IPS DF 6.9 (cell line): Measurements from ENCODE around the gene CSRP1.
"Not testable (repeated sequence)": the region's sequence is repeated elsewhere in the genome, so short reads cannot be mapped to it uniquely, and the experiment has no call there.

Experiments used
- DNase-seq: peaks from one replicate; pipeline ENCODE4 v3.0.0-alpha.2; 2013; ENCODE audit warnings: low read depth, low spot score
- H3K27ac ChIP-seq: one replicate; pipeline ENCODE4 v1.5.1; 2013; ENCODE audit warnings: low read length, control low read depth
- H3K27me3 ChIP-seq: 2 replicates; pipeline ENCODE4 v1.6.1; 2013; ENCODE audit warnings: mild to moderate bottlenecking, low read length; ENCODE audit not compliant: control insufficient read depth, insufficient read depth
- H3K36me3 ChIP-seq: 2 replicates; pipeline ENCODE4 v1.6.1; 2013; ENCODE audit warnings: low read length; ENCODE audit not compliant: control insufficient read depth, insufficient read depth
- H3K4me1 ChIP-seq: 2 replicates; pipeline ENCODE4 v1.6.1; 2013; ENCODE audit warnings: low read length; ENCODE audit not compliant: control insufficient read depth, insufficient read depth
- H3K4me3 ChIP-seq: 2 replicates; pipeline ENCODE4 v1.5.1; 2013; ENCODE audit warnings: mild to moderate bottlenecking, low read length
- H3K9me3 ChIP-seq: 2 replicates; pipeline ENCODE4 v1.6.1; 2013; ENCODE audit warnings: low read length, inconsistent platforms; ENCODE audit not compliant: control insufficient read depth, insufficient read depth
- WGBS: extraction: QIAGEN DNeasy Blood & Tissue Kit; methylation state at CpG from one replicate; pipeline ENCODE4 v1.1.7; 2013; ENCODE audit warnings: mixed read lengths, missing lambda C conversion rate; ENCODE audit not compliant: insufficient read length, insufficient coverage; 5-methylcytosine and 5-hydroxymethylcytosine counted together

The CSRP1 gene

DNA sequence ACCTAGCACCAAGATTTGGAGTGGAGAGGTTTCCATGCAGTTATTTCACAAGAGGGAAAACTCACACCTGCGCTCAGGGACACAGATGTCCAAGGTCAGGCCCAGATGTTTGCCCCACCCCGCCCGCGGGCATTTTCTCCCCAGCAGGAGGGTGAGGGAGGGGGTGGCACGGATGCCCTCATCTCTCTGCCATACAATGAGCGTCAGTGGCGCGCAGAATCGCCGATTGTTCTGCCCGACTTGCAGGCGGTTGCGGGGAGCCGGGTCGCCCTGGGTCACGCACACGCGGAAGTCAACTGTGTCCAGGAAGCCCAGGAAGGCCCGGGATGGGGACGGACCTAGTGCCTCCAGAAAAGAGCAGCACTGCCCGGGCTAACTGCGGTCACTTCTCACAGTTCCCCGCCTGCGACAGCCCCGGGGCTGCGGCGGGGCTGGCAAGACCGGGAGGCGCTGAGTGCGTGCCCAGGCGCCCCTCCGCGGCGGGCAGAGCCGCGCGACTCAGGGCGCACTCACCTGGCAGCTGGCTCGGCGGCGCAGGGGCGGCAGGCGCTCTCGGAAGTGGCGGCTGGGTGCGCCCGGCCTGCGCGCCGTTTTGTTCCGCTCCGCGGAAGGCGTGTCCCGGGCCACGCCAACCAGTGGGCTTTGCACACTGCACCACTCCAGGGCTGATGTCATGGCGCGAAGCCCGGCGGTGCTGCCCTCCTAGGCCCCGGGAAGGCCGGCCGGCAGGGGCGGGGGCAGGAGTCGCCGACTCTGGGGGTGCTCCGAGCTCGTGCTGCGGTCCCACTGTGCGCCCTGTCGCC is at the start of gene CSRP1:
TSS of gene CSRP1 (minus strand) at position 567 of the 803 bp plus-strand sequence. CDS start 10,820 bp downstream, outside the sequence.
- Histone ChIP-seq H3K27ac (no peak within 1 kb of the TSS), H3K4me3 (peak within 1 kb of the TSS; percentile 59; the same call in 1 of the 2 replicates), H3K9me3 (no peaks in the 10 kb centered on the region), H3K27me3 (peaks cover 3% of the 10 kb centered on the region; the same call in 1 of the 2 replicates), H3K36me3 (no peaks in the 10 kb centered on the region; the same call in 1 of the 2 replicates), H3K4me1 (peaks cover 8% of the 10 kb centered on the region)
- WGBS, result no CpG with 5 or more reads among the region's 71 CpGs
- no peak for DNase-seq

GRCh38 chr1:201555593-201555945 is 48.6 kb upstream of the CSRP1 start:
- no CpG with 5 or more reads among the region's 9 CpGs for WGBS
- Histone ChIP-seq H3K27me3 (no peaks in the 10 kb centered on the region), H3K27ac (no peak overlapping the region), H3K9me3 (no peaks in the 10 kb centered on the region), H3K4me3 (no peak overlapping the region), H3K36me3 (no peaks in the 10 kb centered on the region), H3K4me1 (peaks cover 2% of the 10 kb centered on the region; the same call in 1 of the 2 replicates)
- no peak for DNase-seq

GRCh38 chr1:201554789-201555592 is 48.1 kb upstream of the CSRP1 start:
- H3K4me1 ChIP-seq, result peaks cover 2% of the 10 kb centered on the region; the same call in 1 of the 2 replicates
- WGBS, result no CpG with 5 or more reads among the region's 7 CpGs
- no peak for DNase-seq

DNA sequence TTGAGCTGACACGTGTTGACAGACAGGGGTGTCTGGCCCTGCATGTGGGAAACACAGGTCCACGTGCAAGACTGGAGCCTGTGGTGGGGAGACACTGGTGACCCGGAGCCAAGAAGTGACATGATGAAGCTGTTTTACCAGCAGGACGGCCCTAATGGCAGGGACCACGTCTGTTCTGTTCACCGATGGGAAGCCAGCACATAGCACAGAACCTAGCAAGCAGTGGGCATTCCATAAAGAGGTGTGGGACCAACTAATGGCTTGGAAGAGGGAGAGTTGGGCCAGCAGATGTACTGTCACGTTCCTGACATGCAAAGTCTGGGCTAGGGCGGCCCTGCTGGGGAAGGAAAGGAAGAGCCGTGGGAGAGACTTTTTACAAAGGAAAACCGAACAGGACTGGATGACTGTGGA is 47.3 kb upstream of the CSRP1 start:
- peaks cover 1% of the 10 kb centered on the region; the same call in 1 of the 2 replicates for H3K4me1 ChIP-seq
- no CpG with 5 or more reads among the region's 10 CpGs for WGBS
- no peak for DNase-seq
- H3K36me3 ChIP-seq, result no peaks in the 10 kb centered on the region
- no peaks in the 10 kb centered on the region for H3K27me3 ChIP-seq
- no peaks in the 10 kb centered on the region for H3K9me3 ChIP-seq
- no peak overlapping the region for H3K27ac ChIP-seq
- H3K4me3 ChIP-seq, result no peak overlapping the region

More at GRCh38 chr1:201554789-201555592, 48.1 kb upstream of the CSRP1 start:
- Histone ChIP-seq H3K27ac (no peak overlapping the region), H3K36me3 (no peaks in the 10 kb centered on the region), H3K27me3 (no peaks in the 10 kb centered on the region), H3K4me3 (no peak overlapping the region), H3K9me3 (no peaks in the 10 kb centered on the region)

DNA sequence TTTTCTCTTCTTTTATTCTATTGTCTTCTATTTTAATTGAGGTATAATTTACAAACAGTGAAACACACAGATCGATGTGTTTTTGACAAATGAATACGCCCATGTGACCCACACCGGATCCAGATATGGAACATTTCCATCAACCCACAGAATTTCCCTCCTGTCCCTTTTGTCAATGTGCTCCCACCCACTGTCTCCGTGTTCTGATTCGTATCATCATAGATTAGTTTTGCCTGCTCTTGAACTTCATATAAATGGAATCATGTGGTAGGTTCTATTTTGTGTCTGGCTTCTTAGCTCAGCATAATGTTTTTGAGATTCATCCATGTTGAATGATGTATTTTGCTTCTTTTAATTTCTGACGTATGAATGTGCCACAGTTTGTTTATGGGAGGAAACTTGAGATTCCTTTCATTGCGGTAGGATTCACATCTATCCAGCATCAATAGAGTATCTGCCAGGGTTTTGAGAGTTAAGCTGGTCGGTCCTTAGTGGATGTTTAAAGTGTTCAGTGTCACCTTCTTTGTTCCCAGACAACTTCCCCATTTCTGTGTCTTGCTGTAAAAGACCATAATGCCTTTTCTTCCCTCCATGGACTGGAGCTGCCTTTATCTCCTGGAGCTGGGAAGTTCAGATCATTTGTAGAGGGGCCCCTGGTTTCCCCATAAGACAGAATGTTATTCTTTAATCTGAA is 46.7 kb upstream of the CSRP1 start:
- Histone ChIP-seq H3K36me3 (no peaks in the 10 kb centered on the region), H3K4me1 (peaks cover 1% of the 10 kb centered on the region; the same call in 1 of the 2 replicates), H3K4me3 (no peak overlapping the region), H3K27me3 (no peaks in the 10 kb centered on the region), H3K9me3 (no peaks in the 10 kb centered on the region), H3K27ac (no peak overlapping the region)
- no CpG with 5 or more reads among the region's 8 CpGs for WGBS
- no peak for DNase-seq

DNA sequence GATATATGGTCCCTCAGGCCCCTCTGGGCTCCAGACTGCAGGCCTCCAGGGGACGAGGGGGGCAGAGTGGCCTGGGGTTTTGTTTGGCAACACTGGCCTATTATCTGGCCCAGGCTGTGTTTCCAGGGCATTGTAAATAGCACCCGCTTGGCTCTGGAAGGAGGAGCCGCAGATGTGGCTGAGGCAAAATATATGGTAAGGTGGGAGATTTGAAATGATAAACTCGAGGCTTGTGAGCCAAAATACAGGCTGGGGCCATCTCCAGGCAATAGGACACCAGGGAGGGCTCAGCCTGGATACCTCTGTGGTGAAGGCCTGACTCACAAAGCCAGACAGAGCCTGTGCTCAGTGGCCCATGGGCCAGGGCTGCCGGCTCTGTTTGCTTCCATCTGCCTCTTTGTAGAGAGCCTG is 46.0 kb upstream of the CSRP1 start:
- H3K36me3 ChIP-seq, result no peaks in the 10 kb centered on the region
- H3K4me1 ChIP-seq, result peaks cover 1% of the 10 kb centered on the region; the same call in 1 of the 2 replicates
- no peaks in the 10 kb centered on the region for H3K27me3 ChIP-seq
- no peaks in the 10 kb centered on the region for H3K9me3 ChIP-seq
- DNase-seq, result no peak
- no CpG with 5 or more reads among the region's 5 CpGs for WGBS
- no peak overlapping the region for H3K4me3 ChIP-seq
- H3K27ac ChIP-seq, result no peak overlapping the region

- Histone ChIP-seq H3K4me3 (no peak overlapping the region), H3K9me3 (no peaks in the 10 kb centered on the region), H3K36me3 (no peaks in the 10 kb centered on the region), H3K27me3 (no peaks in the 10 kb centered on the region), H3K27ac (no peak overlapping the region), H3K4me1 (peaks cover 1% of the 10 kb centered on the region; the same call in 1 of the 2 replicates)
- DNase-seq, result no peak
- no CpG with 5 or more reads among the region's 12 CpGs for WGBS
Measured at GRCh38 chr1:201551877-201552731, 45.2 kb upstream of the CSRP1 start.

GRCh38 chr1:201551096-201551495 is 44.2 kb upstream of the CSRP1 start:
- Histone ChIP-seq H3K27ac (no peak overlapping the region), H3K36me3 (no peaks in the 10 kb centered on the region), H3K4me1 (no peaks in the 10 kb centered on the region), H3K27me3 (no peaks in the 10 kb centered on the region), H3K4me3 (no peak overlapping the region), H3K9me3 (no peaks in the 10 kb centered on the region)
- no CpG with 5 or more reads among the region's 3 CpGs for WGBS
- DNase-seq, result no peak

GRCh38 chr1:201549522-201549921 is 42.6 kb upstream of the CSRP1 start:
- not testable (repeated sequence) for H3K4me3 ChIP-seq, DNase-seq, H3K4me1 ChIP-seq, H3K27me3 ChIP-seq, H3K36me3 ChIP-seq, H3K27ac ChIP-seq, H3K9me3 ChIP-seq
- no CpG with 5 or more reads among the region's 5 CpGs for WGBS
